Tibial nerve (tissue), 3 donors: ENCODE results near the gene BOD1L1.

ENCODE experiments used
- CTCF ChIP-seq, 5 experiments: fragments of 200-600 bp in 3 of 5; fragments of 450-650 bp in 2 of 5; sonication (generic) in 3 of 5; IDR thresholded peaks; one replicate each; pipeline ENCODE4 v1.5.1; 2016 to 2019; ENCODE audit warnings: antibody characterized with exemption in 5 of 5, mild to moderate bottlenecking in 3 of 5, moderate library complexity in 2 of 5
- POLR2A ChIP-seq, 2 donors: fragments of 450-650 bp; IDR thresholded peaks; one replicate each; pipeline ENCODE4 v1.6.1; 2017; ENCODE audit warnings: antibody characterized with exemption in 2 of 2, mild to moderate bottlenecking in 2 of 2, moderate library complexity in 2 of 2

GRCh38 chr4:13642170-13642950 lies 14.8 kb upstream of the BOD1L1 start:
- TF ChIP-seq CTCF (IDR thresholded peaks at IDR 0.05): no peak
- TF ChIP-seq POLR2A (IDR thresholded peaks at IDR 0.05): no peak
